HEK293 (cell line): Measurements from ENCODE around the gene CYBRD1.
A peak's percentile ranks its signal among the peaks of the same experiment; 100 is the strongest.

Experiments
- HOXA7 ChIP-seq: sonication (generic); formaldehyde crosslinking; IDR thresholded peaks from 2 replicates; pipeline ENCODE4 v1.8.1; 2022; ENCODE audit warnings: missing genetic modification reagents, borderline replicate concordance
- KLF1 ChIP-seq: fragments of 450-650 bp; formaldehyde crosslinking; IDR thresholded peaks from 2 replicates; pipeline ENCODE4 v1.5.1; 2016; ENCODE audit warnings: missing biosample characterization, missing genetic modification characterization
- KLF10 ChIP-seq: fragments of 450-650 bp; IDR thresholded peaks from 2 replicates; pipeline ENCODE4 v1.5.1; 2018; ENCODE audit warnings: missing biosample characterization, mild to moderate bottlenecking, missing genetic modification characterization
- KLF16 ChIP-seq: fragments of 450-650 bp; formaldehyde crosslinking; IDR thresholded peaks from 2 replicates; pipeline ENCODE4 v1.5.1; 2017; ENCODE audit warnings: missing biosample characterization, missing genetic modification characterization
- MZF1 ChIP-seq: fragments of 450-650 bp; formaldehyde crosslinking; IDR thresholded peaks from 2 replicates; pipeline ENCODE4 v1.5.1; 2017; ENCODE audit warnings: missing biosample characterization, missing genetic modification characterization, borderline replicate concordance
- ZBTB48 ChIP-seq: fragments of 450-650 bp; formaldehyde crosslinking; IDR thresholded peaks from 2 replicates; pipeline ENCODE4 v1.5.1; 2016; ENCODE audit warnings: missing biosample characterization, missing genetic modification characterization
- ZFP37 ChIP-seq: fragments of 450-650 bp; formaldehyde crosslinking; IDR thresholded peaks from 2 replicates; pipeline ENCODE4 v1.5.1; 2016; ENCODE audit warnings: missing biosample characterization, missing genetic modification characterization
- ZNF664 ChIP-seq: fragments of 450-650 bp; formaldehyde crosslinking; IDR thresholded peaks from 2 replicates; pipeline ENCODE4 v1.5.1; 2016; ENCODE audit warnings: missing biosample characterization, missing genetic modification characterization
- ZNF768 ChIP-seq: fragments of 450-650 bp; formaldehyde crosslinking; IDR thresholded peaks from 2 replicates; pipeline ENCODE4 v1.5.1; 2018; ENCODE audit warnings: missing biosample characterization, mild to moderate bottlenecking, missing genetic modification characterization
- ZNF843 ChIP-seq: fragments of 450-650 bp; formaldehyde crosslinking; IDR thresholded peaks from 2 replicates; pipeline ENCODE4 v1.5.1; 2016; ENCODE audit warnings: missing biosample characterization, missing genetic modification characterization
- TF ChIP-seq, protein P1 (sequence below): fragments of 450-650 bp; formaldehyde crosslinking; IDR thresholded peaks from 2 replicates; pipeline ENCODE4 v1.5.1; 2017; ENCODE audit warnings: missing biosample characterization, missing genetic modification characterization
- TF ChIP-seq, protein P2 (sequence below): fragments of 450-650 bp; formaldehyde crosslinking; conservative IDR thresholded peaks from 2 replicates; pipeline ENCODE4 v1.5.1; 2016; ENCODE audit warnings: low read depth, missing biosample characterization, missing genetic modification characterization
- TF ChIP-seq, protein P3 (sequence below): fragments of 450-650 bp; formaldehyde crosslinking; IDR thresholded peaks from 2 replicates; pipeline ENCODE4 v1.5.1; 2017; ENCODE audit warnings: missing biosample characterization, missing genetic modification characterization
- TF ChIP-seq, protein P4 (sequence below): fragments of 450-650 bp; formaldehyde crosslinking; IDR thresholded peaks from 2 replicates; pipeline ENCODE4 v1.5.1; 2016; ENCODE audit warnings: missing biosample characterization, missing genetic modification characterization, low read depth
- TF ChIP-seq, protein P5 (sequence below): fragments of 450-650 bp; formaldehyde crosslinking; IDR thresholded peaks from 2 replicates; pipeline ENCODE4 v1.5.1; 2016; ENCODE audit warnings: missing biosample characterization, missing genetic modification characterization
- TF ChIP-seq, protein P6 (sequence below): fragments of 450-650 bp; formaldehyde crosslinking; IDR thresholded peaks from 2 replicates; pipeline ENCODE4 v1.5.1; 2016; ENCODE audit warnings: missing biosample characterization, missing genetic modification characterization
- TF ChIP-seq, protein P7 (sequence below): fragments of 450-650 bp; formaldehyde crosslinking; IDR thresholded peaks from 2 replicates; pipeline ENCODE4 v1.5.1; 2016; ENCODE audit warnings: missing biosample characterization, missing genetic modification characterization
- TF ChIP-seq, protein P8 (sequence below): fragments of 450-650 bp; formaldehyde crosslinking; IDR thresholded peaks from 2 replicates; pipeline ENCODE4 v1.5.1; 2016; ENCODE audit warnings: missing biosample characterization, missing genetic modification characterization

The CYBRD1 gene

DNA sequence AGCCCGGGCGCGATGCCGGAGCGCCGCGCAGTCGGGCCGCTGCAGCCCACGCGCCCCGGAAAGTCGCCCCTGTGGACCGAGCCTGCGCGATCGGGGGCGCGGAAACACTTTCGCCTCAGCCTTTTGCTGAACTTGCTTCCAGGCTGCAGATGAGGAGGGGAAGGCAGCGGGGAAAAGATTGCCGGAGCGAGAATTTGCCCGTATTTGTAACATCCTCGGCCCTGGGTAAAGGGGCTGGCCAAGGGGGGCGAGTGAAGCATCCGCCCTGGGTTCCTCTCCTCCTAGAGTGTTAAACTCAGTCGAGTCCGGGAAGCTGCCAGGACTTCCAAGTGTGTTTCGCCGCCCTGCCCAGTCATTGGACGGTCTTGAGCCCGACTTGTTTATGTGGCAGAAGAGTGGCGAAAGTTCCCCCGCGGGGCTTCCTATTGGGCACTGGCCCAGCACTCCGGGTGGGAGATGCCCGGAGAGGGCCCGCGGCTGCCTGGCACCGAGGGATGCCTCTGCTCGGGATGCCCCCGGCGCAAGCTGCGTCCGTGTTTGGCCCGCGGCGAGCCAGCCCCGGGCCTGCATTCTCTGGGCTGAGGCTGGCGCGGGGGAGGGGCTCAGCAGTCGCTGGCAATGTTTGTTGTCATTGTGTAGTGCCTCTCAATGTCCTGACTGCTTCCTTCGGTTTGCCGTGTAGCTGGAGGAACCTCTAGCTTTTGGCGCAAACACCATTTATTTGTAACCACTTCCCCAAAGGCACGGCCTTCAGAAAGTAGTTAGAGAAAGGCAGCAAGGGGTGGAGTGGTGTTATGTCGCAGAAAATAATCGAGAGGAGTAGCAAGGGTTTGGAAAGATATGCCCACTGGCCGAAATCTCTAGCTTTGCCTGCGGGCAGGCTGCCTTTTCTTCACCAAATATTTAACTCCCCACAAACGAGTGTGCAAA lies 1.1 kb downstream of the CYBRD1 start (continued):
- TF ChIP-seq, protein P1, sequence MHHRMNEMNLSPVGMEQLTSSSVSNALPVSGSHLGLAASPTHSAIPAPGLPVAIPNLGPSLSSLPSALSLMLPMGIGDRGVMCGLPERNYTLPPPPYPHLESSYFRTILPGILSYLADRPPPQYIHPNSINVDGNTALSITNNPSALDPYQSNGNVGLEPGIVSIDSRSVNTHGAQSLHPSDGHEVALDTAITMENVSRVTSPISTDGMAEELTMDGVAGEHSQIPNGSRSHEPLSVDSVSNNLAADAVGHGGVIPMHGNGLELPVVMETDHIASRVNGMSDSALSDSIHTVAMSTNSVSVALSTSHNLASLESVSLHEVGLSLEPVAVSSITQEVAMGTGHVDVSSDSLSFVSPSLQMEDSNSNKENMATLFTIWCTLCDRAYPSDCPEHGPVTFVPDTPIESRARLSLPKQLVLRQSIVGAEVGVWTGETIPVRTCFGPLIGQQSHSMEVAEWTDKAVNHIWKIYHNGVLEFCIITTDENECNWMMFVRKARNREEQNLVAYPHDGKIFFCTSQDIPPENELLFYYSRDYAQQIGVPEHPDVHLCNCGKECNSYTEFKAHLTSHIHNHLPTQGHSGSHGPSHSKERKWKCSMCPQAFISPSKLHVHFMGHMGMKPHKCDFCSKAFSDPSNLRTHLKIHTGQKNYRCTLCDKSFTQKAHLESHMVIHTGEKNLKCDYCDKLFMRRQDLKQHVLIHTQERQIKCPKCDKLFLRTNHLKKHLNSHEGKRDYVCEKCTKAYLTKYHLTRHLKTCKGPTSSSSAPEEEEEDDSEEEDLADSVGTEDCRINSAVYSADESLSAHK = no peak
- TF ChIP-seq, protein P2, sequence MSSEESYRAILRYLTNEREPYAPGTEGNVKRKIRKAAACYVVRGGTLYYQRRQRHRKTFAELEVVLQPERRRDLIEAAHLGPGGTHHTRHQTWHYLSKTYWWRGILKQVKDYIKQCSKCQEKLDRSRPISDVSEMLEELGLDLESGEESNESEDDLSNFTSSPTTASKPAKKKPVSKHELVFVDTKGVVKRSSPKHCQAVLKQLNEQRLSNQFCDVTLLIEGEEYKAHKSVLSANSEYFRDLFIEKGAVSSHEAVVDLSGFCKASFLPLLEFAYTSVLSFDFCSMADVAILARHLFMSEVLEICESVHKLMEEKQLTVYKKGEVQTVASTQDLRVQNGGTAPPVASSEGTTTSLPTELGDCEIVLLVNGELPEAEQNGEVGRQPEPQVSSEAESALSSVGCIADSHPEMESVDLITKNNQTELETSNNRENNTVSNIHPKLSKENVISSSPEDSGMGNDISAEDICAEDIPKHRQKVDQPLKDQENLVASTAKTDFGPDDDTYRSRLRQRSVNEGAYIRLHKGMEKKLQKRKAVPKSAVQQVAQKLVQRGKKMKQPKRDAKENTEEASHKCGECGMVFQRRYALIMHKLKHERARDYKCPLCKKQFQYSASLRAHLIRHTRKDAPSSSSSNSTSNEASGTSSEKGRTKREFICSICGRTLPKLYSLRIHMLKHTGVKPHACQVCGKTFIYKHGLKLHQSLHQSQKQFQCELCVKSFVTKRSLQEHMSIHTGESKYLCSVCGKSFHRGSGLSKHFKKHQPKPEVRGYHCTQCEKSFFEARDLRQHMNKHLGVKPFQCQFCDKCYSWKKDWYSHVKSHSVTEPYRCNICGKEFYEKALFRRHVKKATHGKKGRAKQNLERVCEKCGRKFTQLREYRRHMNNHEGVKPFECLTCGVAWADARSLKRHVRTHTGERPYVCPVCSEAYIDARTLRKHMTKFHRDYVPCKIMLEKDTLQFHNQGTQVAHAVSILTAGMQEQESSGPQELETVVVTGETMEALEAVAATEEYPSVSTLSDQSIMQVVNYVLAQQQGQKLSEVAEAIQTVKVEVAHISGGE = no peak
- TF ChIP-seq ZBTB48 (tag by site-specific recombination) (no peak), ZNF664 (tag by site-specific recombination) (no peak), KLF1 (tag by site-specific recombination) (no peak), KLF10 (no peak), HOXA7 (CRISPR knock-in tag) (no peak), MZF1 (tag by site-specific recombination) (no peak), ZNF843 (no peak; the same call in 1 of the 2 replicates), KLF16 (tag by site-specific recombination) (no peak), ZFP37 (peak; percentile 68; the same call in 1 of the 2 replicates), ZNF768 (tag by site-specific recombination) (no peak)
- TF ChIP-seq, protein P3, sequence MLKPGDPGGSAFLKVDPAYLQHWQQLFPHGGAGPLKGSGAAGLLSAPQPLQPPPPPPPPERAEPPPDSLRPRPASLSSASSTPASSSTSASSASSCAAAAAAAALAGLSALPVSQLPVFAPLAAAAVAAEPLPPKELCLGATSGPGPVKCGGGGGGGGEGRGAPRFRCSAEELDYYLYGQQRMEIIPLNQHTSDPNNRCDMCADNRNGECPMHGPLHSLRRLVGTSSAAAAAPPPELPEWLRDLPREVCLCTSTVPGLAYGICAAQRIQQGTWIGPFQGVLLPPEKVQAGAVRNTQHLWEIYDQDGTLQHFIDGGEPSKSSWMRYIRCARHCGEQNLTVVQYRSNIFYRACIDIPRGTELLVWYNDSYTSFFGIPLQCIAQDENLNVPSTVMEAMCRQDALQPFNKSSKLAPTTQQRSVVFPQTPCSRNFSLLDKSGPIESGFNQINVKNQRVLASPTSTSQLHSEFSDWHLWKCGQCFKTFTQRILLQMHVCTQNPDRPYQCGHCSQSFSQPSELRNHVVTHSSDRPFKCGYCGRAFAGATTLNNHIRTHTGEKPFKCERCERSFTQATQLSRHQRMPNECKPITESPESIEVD (tag by site-specific recombination) = no peak
- TF ChIP-seq, protein P4, sequence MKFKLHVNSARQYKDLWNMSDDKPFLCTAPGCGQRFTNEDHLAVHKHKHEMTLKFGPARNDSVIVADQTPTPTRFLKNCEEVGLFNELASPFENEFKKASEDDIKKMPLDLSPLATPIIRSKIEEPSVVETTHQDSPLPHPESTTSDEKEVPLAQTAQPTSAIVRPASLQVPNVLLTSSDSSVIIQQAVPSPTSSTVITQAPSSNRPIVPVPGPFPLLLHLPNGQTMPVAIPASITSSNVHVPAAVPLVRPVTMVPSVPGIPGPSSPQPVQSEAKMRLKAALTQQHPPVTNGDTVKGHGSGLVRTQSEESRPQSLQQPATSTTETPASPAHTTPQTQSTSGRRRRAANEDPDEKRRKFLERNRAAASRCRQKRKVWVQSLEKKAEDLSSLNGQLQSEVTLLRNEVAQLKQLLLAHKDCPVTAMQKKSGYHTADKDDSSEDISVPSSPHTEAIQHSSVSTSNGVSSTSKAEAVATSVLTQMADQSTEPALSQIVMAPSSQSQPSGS (tag by site-specific recombination) = no peak
- TF ChIP-seq, protein P5, sequence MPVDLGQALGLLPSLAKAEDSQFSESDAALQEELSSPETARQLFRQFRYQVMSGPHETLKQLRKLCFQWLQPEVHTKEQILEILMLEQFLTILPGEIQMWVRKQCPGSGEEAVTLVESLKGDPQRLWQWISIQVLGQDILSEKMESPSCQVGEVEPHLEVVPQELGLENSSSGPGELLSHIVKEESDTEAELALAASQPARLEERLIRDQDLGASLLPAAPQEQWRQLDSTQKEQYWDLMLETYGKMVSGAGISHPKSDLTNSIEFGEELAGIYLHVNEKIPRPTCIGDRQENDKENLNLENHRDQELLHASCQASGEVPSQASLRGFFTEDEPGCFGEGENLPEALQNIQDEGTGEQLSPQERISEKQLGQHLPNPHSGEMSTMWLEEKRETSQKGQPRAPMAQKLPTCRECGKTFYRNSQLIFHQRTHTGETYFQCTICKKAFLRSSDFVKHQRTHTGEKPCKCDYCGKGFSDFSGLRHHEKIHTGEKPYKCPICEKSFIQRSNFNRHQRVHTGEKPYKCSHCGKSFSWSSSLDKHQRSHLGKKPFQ (tag by site-specific recombination) = no peak
- TF ChIP-seq, protein P6, sequence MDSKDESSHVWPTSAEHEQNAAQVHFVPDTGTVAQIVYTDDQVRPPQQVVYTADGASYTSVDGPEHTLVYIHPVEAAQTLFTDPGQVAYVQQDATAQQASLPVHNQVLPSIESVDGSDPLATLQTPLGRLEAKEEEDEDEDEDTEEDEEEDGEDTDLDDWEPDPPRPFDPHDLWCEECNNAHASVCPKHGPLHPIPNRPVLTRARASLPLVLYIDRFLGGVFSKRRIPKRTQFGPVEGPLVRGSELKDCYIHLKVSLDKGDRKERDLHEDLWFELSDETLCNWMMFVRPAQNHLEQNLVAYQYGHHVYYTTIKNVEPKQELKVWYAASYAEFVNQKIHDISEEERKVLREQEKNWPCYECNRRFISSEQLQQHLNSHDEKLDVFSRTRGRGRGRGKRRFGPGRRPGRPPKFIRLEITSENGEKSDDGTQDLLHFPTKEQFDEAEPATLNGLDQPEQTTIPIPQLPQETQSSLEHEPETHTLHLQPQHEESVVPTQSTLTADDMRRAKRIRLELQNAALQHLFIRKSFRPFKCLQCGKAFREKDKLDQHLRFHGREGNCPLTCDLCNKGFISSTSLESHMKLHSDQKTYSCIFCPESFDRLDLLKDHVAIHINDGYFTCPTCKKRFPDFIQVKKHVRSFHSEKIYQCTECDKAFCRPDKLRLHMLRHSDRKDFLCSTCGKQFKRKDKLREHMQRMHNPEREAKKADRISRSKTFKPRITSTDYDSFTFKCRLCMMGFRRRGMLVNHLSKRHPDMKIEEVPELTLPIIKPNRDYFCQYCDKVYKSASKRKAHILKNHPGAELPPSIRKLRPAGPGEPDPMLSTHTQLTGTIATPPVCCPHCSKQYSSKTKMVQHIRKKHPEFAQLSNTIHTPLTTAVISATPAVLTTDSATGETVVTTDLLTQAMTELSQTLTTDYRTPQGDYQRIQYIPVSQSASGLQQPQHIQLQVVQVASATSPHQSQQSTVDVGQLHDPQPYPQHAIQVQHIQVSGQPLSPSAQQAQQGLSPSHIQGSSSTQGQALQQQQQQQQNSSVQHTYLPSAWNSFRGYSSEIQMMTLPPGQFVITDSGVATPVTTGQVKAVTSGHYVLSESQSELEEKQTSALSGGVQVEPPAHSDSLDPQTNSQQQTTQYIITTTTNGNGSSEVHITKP (tag by site-specific recombination) = peak; percentile 35
- TF ChIP-seq, protein P7, sequence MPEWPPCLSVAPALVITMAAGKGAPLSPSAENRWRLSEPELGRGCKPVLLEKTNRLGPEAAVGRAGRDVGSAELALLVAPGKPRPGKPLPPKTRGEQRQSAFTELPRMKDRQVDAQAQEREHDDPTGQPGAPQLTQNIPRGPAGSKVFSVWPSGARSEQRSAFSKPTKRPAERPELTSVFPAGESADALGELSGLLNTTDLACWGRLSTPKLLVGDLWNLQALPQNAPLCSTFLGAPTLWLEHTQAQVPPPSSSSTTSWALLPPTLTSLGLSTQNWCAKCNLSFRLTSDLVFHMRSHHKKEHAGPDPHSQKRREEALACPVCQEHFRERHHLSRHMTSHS (tag by site-specific recombination) = no peak
- TF ChIP-seq, protein P8, sequence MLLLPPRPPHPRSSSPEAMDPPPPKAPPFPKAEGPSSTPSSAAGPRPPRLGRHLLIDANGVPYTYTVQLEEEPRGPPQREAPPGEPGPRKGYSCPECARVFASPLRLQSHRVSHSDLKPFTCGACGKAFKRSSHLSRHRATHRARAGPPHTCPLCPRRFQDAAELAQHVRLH = no peak
